Epidermal melanocyte (primary cell): ENCODE measurements around the gene CYGB.

Source experiments
- DNase-seq: peaks from one replicate; pipeline ENCODE4 v3.0.0; 2011; ENCODE audit warnings: low spot score; ENCODE audit not compliant: insufficient read length

The CYGB gene

DNA sequence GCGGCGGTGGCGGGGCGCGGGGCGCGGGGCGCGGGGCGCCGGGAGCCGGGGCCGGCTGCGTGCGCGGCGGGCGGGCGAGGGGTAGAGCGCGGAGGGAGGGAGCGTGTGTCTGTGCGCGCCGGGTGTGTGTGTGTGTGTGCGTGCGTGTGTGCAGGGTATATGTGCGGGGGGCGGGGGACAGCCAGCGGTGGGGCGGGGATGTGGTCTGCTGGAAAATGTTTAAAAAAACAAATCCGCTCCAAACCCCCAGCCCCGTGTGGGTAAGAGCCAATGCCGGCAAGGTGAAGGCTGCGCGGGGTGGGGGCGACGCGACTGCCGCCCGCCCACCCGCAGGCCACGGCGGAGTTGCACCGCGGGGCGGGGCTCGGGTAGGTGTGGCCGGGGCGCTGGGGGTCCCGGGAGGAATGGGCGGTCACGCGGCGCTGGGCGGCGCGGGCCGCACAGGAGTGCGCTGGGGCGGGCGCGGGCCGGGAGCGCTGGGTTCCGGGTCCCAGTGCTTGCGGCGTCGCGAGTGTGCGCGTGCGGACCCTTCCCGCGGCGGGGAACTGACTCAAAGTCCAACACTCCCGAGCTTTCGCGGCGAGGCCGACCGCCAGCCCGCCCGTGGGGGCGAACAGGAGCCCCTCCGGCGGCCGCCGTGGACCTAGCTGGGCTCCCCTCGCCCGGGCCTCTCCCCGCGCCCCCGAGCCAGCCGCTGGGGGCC lies at the start of gene CYGB:
Gene CYGB, minus strand, starts transcription at position 132 of the 703 bp plus-strand sequence. CDS start 167 bp downstream, outside the sequence.
- no peak for DNase-seq

- no peak for DNase-seq
Observed at GRCh38 chr17:76586741-76587487, 49.4 kb upstream of the CYGB start.

- DNase-seq: no peak
Observed at GRCh38 chr17:76585649-76586593, 48.4 kb upstream of the CYGB start, which contains the start of gene ST6GALNAC2. Gene ST6GALNAC2 (minus strand): TSS chr17:76585860. CDS start chr17:76585808, 52 bp downstream.

- DNase-seq: no peak
Observed at GRCh38 chr17:76585033-76585648, 47.6 kb upstream of the CYGB start.

DNA sequence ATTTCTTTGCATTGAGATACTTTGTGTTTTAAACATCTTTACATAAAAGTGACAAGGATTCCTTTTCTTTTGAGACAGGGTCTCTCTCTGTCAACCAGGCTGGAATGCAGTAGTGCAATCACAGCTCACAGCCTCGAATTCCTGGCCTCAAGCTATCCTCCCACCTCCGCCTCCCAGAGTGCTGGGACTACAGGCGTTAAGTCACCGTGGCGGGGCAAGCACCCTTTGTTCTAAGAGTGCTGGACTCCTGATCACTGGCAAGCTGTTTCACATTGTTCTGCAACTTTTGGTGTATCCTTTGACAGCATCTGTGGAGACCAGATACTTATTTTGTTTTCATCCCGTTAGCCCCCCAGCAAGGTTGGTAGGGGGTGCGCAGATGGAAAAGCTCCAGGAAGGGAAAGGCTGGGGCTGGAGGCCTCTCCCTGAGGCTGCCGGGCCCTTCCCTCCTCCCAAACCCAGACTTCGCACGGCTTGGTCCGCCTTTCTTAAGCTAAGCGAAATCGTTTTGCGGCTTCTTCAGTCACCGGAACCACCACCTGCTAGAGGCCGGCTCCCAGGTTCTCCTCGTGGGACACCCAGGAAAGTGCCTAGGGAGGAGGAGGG lies 47.0 kb upstream of the CYGB start:
- DNase-seq: no peak

GRCh38 chr17:76582660-76583059 lies 45.2 kb upstream of the CYGB start:
- DNase-seq: no peak

- no peak for DNase-seq
Observed at GRCh38 chr17:76581515-76581914, 44.0 kb upstream of the CYGB start.

DNA sequence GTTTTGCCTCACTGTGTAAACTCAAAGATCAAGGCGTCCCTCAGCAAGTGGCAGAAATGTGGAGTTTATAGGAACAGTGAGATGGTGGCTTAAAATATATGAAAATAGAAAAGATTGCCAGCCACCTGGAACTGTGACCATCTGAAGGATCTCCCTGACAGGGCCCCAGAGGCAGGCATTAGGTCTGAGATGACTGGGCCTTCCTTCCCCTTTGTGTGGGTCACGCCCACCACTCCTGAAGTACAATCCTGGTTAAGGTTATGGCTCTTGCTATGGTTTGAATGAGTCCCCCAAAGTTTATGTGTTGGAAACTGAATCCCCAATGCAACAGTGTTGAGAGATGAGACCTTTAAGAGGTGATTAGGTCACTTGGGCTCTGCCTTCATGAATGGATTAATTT lies 41.8 kb upstream of the CYGB start:
- no peak for DNase-seq

DNA sequence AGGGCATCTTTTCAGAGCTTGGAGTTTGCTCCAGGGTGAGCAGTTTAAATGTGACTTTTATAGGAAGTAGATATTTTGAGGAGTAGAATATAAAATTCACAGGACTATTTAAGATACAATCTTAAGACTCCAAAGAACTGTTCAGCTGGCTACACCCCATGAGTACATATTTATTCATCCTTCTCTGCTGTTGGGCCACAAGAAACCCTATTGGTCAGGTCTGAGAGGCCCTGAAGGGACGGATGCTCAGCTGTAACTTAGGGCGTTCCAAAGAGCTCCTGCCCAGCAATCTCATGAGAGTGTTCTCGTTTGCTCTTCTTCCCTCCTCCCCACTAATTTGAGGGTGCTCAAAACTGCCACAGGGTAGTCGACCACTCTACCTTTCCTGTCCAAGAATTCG lies 40.9 kb upstream of the CYGB start:
- DNase-seq: peak; percentile 70

GRCh38 chr17:76577876-76578275 lies 40.4 kb upstream of the CYGB start:
- DNase-seq: no peak

GRCh38 chr17:76576189-76576588 lies 38.7 kb upstream of the CYGB start:
- no peak for DNase-seq

- peak; percentile 88 for DNase-seq
Observed at GRCh38 chr17:76575570-76575969, 38.1 kb upstream of the CYGB start.

DNA sequence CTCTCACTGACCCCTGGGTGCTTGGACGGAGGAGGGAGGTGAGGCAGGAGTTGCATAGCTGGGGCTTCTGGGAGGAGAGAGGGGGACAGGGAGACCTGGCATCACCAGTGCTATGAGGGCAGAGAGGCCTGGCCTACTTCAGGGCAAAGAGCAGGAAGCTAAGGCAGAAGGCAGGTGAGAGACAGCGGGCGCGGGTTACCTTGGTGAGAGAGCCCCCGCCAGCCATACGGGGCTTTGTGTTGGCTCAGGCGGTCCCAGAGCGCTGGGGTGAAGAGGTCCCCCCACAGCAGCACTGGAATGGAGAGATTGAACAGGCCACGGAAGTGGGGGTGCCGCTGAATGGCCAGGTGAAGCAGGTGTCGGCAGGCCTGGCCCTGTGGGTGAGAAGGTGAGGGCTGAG lies 36.7 kb upstream of the CYGB start:
- DNase-seq: no peak

DNA sequence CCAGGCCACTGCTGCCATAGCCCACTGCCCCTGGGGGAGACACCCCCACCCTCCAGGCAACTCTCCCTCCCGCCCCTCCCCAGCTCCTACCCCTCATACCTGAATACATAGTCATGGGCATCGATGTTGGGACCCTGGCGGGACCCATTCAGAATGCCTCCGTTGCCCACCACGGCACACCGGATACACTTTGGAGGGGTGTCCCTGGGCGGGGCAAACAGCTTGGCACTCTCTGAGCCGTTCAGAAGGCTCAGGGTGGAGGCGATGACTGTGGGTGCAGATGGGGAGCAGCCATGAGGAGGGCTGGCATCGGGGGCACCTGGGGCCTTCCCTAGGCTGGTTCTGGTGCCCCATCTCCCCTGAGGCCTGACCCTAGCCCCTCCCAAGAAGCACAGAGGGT lies 35.6 kb upstream of the CYGB start:
- DNase-seq: no peak

DNA sequence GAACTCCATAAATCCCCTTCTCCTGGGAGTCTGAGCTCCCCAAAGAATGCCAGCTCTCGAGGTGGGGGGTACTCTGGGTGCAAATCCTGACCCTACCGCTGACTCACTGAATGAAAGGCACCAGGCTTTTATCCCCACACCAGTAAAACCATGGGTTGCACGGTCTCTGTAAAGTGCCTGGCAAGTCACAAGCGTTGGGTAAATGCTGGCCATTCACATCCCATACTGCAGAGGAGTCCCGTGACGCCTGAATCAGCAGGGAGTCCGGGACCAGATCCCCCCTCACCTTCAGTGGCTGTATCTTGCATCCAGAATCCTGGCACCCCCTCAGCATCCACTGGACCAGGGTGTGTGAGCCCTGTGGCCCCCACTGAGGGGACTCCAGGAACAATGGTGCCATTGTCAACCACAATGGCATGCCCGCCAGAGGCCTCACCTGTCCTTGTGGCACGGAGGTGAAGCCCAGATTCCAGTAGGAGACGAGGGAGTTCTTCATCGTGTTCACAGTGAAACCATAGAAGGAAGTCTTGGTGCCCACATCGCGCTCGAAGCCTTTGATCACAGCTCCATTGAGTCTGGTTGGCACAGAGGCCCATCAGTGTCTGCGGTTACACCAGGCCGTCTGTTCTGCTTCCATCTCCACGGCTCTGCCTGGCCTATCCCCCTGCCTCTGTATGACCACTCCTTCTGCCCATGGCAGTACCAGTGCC lies 34.8 kb upstream of the CYGB start:
- DNase-seq: no peak

- DNase-seq: no peak
Observed at GRCh38 chr17:76570877-76571471, 33.5 kb upstream of the CYGB start.

DNA sequence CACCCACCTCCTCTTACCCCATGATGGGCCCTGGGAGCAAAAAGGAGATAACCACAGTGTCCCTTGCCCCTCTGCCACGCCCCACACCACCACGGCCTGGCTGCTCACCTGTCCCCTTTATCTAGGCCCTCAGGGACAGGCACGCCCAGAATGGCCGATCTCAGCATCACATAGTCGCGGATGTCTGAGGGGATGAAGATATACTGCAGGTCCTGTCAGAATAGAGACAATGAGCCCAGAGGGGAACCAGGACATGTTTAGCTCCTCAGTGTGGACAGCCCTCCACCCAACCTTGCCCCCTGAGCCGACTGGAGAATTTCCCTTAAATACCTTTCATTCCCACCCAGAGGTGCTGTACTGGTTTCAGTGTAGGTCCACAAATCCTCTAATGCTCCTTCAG lies 32.9 kb upstream of the CYGB start:
- no peak for DNase-seq

DNA sequence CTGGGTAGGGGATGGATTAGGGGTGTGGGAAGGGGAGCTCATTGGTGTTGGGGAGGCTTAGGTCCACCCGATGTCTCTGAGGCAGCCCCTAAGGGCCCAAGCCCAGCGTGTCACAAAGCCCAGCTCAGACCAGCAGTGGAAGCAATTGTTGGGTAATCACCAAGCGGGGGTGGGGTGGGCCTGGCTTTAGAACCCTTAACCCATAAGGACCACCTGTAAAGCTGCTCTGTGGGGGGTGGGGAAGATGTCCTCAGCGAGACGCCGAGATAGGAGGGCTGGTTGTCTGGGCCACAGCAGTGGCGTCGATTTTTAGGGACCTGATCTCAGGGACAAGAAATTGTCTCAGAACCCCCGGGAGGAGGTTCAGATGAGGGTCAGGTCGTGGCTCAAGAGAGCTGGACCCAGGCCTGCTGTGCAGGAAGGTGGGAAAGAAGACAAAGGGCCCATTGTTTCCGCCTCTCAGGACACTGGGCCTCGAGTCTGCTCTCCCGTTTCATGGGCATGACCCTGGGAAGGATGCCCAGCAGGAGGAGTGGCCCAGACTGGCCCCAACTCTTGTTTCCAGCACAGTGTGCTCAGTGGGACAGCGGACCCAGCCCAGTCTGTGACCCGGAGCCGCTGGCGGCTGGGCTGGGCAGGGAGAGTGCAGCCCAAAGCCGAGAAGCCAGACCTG lies 32.2 kb upstream of the CYGB start:
- no peak for DNase-seq

- no peak for DNase-seq
Observed at GRCh38 chr17:76568811-76569221, 31.3 kb upstream of the CYGB start.
